Gastroesophageal sphincter (tissue), 4 donors: Measurements from ENCODE around the gene DCAF8. TPM values are rescaled to one million over a fixed set of nuclear protein-coding genes. Genes with fewer than 3 reads are reported as not detected.

ENCODE experiments used
- ATAC-seq: fragments of 150-250 bp; one replicate; pipeline ENCODE4 v1.9.1; 2016; ENCODE audit warnings: mild to moderate bottlenecking, moderate library complexity
- H3K27ac ChIP-seq, 4 donors: fragments of 200-600 bp; sonication (generic) in 3 of 4; 1 replicate in 3 of 4; 2 replicates in 1 of 4; pipeline ENCODE4 v1.5.1; 2016 to 2019
- H3K27me3 ChIP-seq: fragments of 200-600 bp; sonication (generic); one replicate; pipeline ENCODE4 v1.5.1; 2019
- H3K36me3 ChIP-seq, 2 donors: fragments of 200-600 bp; sonication (generic); one replicate each; pipeline ENCODE4 v1.5.1; 2019; ENCODE audit warnings: control low read depth in 1 of 2
- H3K4me1 ChIP-seq, 3 donors: fragments of 200-600 bp; sonication (generic); 1 replicate in 2 of 3; 2 replicates in 1 of 3; pipeline ENCODE4 v1.5.1; 2016 to 2019; ENCODE audit warnings: control low read depth in 2 of 3
- H3K4me3 ChIP-seq, 2 donors: fragments of 200-600 bp; sonication (generic); one replicate each; pipeline ENCODE4 v1.5.1; 2019; ENCODE audit warnings: mild to moderate bottlenecking in 1 of 2, moderate library complexity in 1 of 2
- H3K9me3 ChIP-seq, 3 donors: fragments of 200-600 bp; sonication (generic); one replicate each; pipeline ENCODE4 v1.5.1; 2017 to 2019; ENCODE audit warnings: control low read depth in 2 of 3
- CTCF ChIP-seq, 4 experiments: fragments of 200-600 bp in 2 of 4; fragments of 450-650 bp in 2 of 4; sonication (generic) in 1 of 4; IDR thresholded peaks; one replicate each; pipeline ENCODE4 v1.5.1; 2017 to 2019; ENCODE audit warnings: antibody characterized with exemption in 4 of 4, mild to moderate bottlenecking in 2 of 4, moderate library complexity in 2 of 4
- EP300 ChIP-seq: sonication (generic); formaldehyde crosslinking; IDR thresholded peaks from one replicate; pipeline ENCODE4 v1.6.1; 2017; ENCODE audit warnings: antibody characterized with exemption, mild to moderate bottlenecking
- POLR2A ChIP-seq, 2 donors: fragments of 450-650 bp; IDR thresholded peaks; one replicate each; pipeline ENCODE4 v1.6.1; 2017; ENCODE audit warnings: antibody characterized with exemption in 2 of 2, mild to moderate bottlenecking in 2 of 2, moderate library complexity in 1 of 2
- POLR2AphosphoS5 ChIP-seq: sonication (generic); formaldehyde crosslinking; IDR thresholded peaks from one replicate; pipeline ENCODE4 v1.6.1; 2017; ENCODE audit warnings: antibody characterized with exemption
- WGBS, 2 donors: methylation state at CpG; one replicate each; pipeline ENCODE4 v1.1.5; 2018; ENCODE audit warnings: low coverage in 1 of 2; 5-methylcytosine and 5-hydroxymethylcytosine counted together
- total RNA-seq, 4 donors: library from RNA; depleted of rRNA; stranded (reverse); fragments of >200 nt; gene quantifications; one replicate each; pipeline ENCODE4 v1.1.0, GENCODE V29; 2016

DCAF8 gene
- total RNA-seq, 4 donors from 2014 or later, result 154 to 211 (median 159) TPM

DNA sequence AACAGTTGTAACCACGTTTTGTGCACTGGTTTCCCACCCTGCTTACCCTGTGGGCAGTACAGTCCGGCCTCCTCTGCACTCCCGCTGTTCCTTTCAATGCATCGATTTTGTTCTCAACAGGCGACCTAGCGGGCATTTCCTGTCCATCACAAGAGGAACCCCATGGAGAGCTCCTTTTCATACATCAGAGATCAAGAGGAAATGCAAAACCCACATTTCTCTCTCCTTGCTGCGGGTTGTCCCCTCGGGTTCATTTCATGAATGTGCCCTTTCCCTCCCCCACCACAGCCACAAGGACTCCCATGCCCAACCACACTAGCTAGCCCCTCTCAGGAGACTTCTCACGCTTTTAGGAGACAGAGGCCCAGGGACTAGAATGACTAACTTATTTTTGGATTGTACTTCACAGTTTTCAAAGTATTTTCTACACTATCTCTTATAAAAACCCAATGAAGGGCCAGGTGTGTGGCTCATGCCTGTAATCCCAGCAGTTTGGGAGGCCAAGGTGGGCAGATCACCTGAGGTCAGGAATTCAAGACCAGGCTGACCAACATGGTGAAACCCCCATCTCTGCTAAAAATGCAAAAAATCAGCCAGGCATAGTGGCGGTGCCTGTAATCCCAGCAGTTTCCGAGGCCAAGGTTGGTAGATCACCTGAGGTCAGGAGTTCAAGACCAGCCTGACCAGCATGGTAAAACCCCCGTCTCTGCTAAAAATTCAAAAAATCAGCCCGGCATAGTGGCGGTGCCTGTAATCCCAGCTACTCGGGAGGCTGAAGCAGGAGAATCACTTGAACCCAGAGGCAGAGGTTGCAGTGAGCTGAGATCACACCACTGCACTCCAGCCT lies 92.6 kb downstream of the DCAF8 start:
- 42 to 54% methylated on average over 9 to 12 of the region's 15 CpGs for WGBS, 2 donors
- no peaks in the 10 kb centered on the region for H3K9me3 ChIP-seq
- H3K4me3 ChIP-seq, result no peak overlapping the region
- TF ChIP-seq CTCF (IDR thresholded peaks at IDR 0.05), result no peak
- TF ChIP-seq EP300, result no peak
- no peak for TF ChIP-seq POLR2AphosphoS5
- no peak for TF ChIP-seq POLR2A (IDR thresholded peaks at IDR 0.05)
- no peaks in the 10 kb centered on the region for H3K27me3 ChIP-seq
- no peaks in the 10 kb centered on the region for H3K36me3 ChIP-seq
- ATAC-seq, result no peak
- H3K27ac ChIP-seq, result no peak overlapping the region
- no peaks in the 10 kb centered on the region for H3K4me1 ChIP-seq

DNA sequence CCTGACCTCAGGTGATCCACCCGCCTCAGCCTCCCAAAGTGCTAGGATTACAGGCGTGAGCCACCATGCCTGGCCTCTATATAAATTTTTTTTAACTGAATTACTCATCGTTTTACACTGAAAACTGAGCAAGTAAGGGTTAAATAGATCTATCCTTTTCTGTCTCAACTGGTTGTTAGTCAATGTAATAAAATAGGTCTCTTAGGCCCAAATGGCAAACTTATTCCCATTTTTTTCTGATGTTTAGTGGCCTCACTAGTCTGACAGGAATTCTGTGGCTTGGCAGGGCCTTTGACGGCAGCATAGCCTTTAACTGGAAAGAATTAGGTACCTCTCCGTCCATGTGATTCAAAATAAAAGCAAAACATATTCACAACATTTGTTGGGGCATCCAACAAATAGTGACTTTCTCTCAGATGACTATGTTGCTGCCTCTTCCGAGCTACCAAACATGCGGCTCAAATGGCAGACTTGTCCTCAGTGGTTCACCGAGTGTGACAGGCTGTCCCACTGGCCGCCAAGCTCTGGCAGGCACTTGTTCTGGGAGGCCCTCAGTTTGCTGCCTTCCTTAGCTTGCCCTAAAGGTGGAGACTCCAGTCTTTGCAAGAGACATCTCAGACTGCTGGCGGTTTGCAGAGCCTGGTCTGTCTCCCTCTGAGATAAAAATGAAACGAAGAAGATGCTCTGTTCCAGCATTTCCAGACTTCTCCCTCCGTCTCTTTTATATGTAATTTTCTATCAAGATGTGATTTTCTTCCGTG lies 93.6 kb downstream of the DCAF8 start:
- ATAC-seq, result no peak
- H3K27me3 ChIP-seq, result no peaks in the 10 kb centered on the region
- 74 to 80% methylated on average over 8 to 10 of the region's 13 CpGs for WGBS, 2 donors
- H3K27ac ChIP-seq, result no peak overlapping the region
- no peaks in the 10 kb centered on the region for H3K4me1 ChIP-seq
- no peaks in the 10 kb centered on the region for H3K36me3 ChIP-seq
- no peaks in the 10 kb centered on the region for H3K9me3 ChIP-seq
- no peak overlapping the region for H3K4me3 ChIP-seq
- TF ChIP-seq CTCF (IDR thresholded peaks at IDR 0.05) (no peak), POLR2A (IDR thresholded peaks at IDR 0.05) (no peak), POLR2AphosphoS5 (no peak), EP300 (no peak)

DNA sequence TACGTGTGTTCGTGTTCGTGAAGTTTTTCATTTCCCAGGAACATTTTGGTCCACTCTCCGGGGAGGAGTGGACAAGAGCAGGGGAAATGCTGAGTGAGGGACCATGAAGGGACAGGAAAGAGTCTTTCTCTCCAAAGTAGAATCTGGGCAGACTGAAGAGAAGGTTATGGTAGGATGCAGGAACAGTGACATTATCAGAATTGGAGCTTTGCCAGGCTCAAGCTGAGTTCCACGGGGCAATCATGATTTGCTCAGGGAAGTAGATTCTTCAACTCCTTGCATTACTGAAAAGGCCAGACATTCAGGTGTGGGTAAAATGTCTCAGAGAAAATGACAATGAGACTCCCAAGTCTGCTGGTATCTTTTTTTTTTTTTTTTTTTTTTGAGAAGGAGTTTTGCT lies 94.3 kb downstream of the DCAF8 start:
- H3K4me3 ChIP-seq, result no peak overlapping the region
- H3K9me3 ChIP-seq, result no peaks in the 10 kb centered on the region
- H3K27ac ChIP-seq, result no peak overlapping the region
- H3K27me3 ChIP-seq, result no peaks in the 10 kb centered on the region
- no peak for ATAC-seq
- 47 to 66% methylated on average over 4 to 5 of the region's 5 CpGs for WGBS, 2 donors
- H3K36me3 ChIP-seq, result no peaks in the 10 kb centered on the region
- no peaks in the 10 kb centered on the region for H3K4me1 ChIP-seq
- no peak for TF ChIP-seq EP300
- TF ChIP-seq CTCF (IDR thresholded peaks at IDR 0.05), result no peak
- TF ChIP-seq POLR2AphosphoS5, result no peak
- no peak for TF ChIP-seq POLR2A (IDR thresholded peaks at IDR 0.05)

DNA sequence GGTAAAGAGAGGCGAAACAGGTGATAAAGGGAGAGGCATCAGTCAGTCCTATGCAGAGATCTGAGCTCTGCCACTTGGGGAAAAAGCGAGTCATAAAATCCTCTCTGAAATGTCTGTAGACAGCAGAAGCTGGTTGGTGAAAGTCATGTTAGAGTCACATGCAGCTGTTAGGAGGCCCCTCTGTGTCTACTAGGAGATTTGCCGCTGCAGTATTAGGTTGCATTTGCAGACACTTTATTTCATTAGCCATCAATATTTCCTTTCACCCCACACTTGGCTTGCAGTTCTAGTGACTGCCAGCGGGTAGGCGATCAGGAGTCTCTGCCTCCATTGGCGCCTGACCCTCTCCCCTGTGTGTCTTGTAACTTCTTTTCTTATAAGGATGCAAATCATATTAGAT lies 94.8 kb downstream of the DCAF8 start:
- H3K9me3 ChIP-seq, result no peaks in the 10 kb centered on the region
- H3K4me3 ChIP-seq, result no peak overlapping the region
- H3K4me1 ChIP-seq, result no peaks in the 10 kb centered on the region
- no peak overlapping the region for H3K27ac ChIP-seq
- no peaks in the 10 kb centered on the region for H3K27me3 ChIP-seq
- no peak for ATAC-seq
- TF ChIP-seq CTCF (IDR thresholded peaks at IDR 0.05), result no peak
- TF ChIP-seq POLR2AphosphoS5, result no peak
- no peaks in the 10 kb centered on the region for H3K36me3 ChIP-seq
- 90 to 95% methylated on average over 6 of the region's 6 CpGs for WGBS, 2 donors
